B cell (primary cell): ENCODE results near the gene LMX1B. TPM values are rescaled to one million over a fixed set of nuclear protein-coding genes. Genes with fewer than 3 reads are reported as not detected.
A peak's percentile ranks its signal among the peaks of the same experiment; 100 is the strongest.

ENCODE experiments used
- ATAC-seq: fragments of 200-7000 bp; cut with Tn5 transposase; one replicate; pipeline ENCODE4 v1.10.0; 2021; ENCODE audit warnings: low read depth, mild to moderate bottlenecking, moderate number of reproducible peaks, moderate library complexity
- CTCF ChIA-PET: fragments of 350-600 bp; sonication (Branson Sonifier 250); formaldehyde crosslinking; loops from one replicate; lab custom pipeline; 2021; ENCODE audit warnings: antibody characterized with exemption, inconsistent platforms; lab: Charles Lee
- POLR2A ChIA-PET: fragments of 350-600 bp; sonication (Branson Sonifier 250); formaldehyde crosslinking; loops from one replicate; lab custom pipeline; 2021; ENCODE audit warnings: antibody characterized with exemption; lab: Charles Lee
- DNase-seq: peaks from one replicate; pipeline ENCODE4 v3.0.0; 2013
- H2AFZ ChIP-seq: 2 replicates; pipeline ENCODE4 v1.6.1; 2012; ENCODE audit warnings: mild to moderate bottlenecking, low read depth, low read length; ENCODE audit not compliant: insufficient read depth, poor library complexity, severe bottlenecking
- H3K27ac ChIP-seq, 2 donors: 1 replicate in 1 of 2; 2 replicates in 1 of 2; pipeline ENCODE4 v1.5.1; 2012 to 2013; ENCODE audit warnings: low read length in 2 of 2, mild to moderate bottlenecking in 2 of 2, moderate library complexity in 1 of 2
- H3K27me3 ChIP-seq, 4 experiments: fragments of 200-600 bp in 1 of 4; sonication (generic) in 1 of 4; replicated peaks in 1 of 4; 1 replicate in 2 of 4; 2 replicates in 2 of 4; pipeline versions ENCODE4 v1.6.1 to v1.7.0; 2013 to 2016; ENCODE audit warnings: low read length in 3 of 4, mild to moderate bottlenecking in 2 of 4, mixed read lengths in 1 of 4, moderate library complexity in 1 of 4; ENCODE audit not compliant: insufficient read depth in 4 of 4, control insufficient read depth in 3 of 4; ENCODE audit errors: control extremely low read depth in 1 of 4
- H3K36me3 ChIP-seq, 2 experiments: replicated peaks in 1 of 2; 1 replicate in 1 of 2; 2 replicates in 1 of 2; pipeline versions ENCODE4 v1.6.1 to v1.7.1; 2013; ENCODE audit warnings: low read length in 1 of 2; ENCODE audit not compliant: insufficient read depth in 2 of 2, control insufficient read depth in 1 of 2; ENCODE audit errors: control extremely low read depth in 1 of 2, extremely low read depth in 1 of 2
- H3K4me1 ChIP-seq, 2 donors: fragments of 200-600 bp in 1 of 2; sonication (generic) in 1 of 2; 1 replicate in 1 of 2; 2 replicates in 1 of 2; pipeline versions ENCODE4 v1.5.1 to v1.6.1; 2013 to 2017; ENCODE audit warnings: low read length in 2 of 2; ENCODE audit not compliant: control insufficient read depth in 2 of 2, insufficient read depth in 2 of 2
- H3K4me2 ChIP-seq: replicated peaks from 2 replicates; pipeline ENCODE3; 2012; ENCODE audit warnings: mild to moderate bottlenecking, low read depth, low read length; ENCODE audit not compliant: poor library complexity, severe bottlenecking
- H3K4me3 ChIP-seq, 5 experiments: fragments of 200-600 bp in 1 of 5; sonication (generic) in 1 of 5; 1 replicate in 3 of 5; 2 replicates in 2 of 5; pipeline versions ENCODE4 v1.5.1 to v1.7.0; 2011 to 2016; ENCODE audit warnings: low read length in 4 of 5, mild to moderate bottlenecking in 4 of 5, low read depth in 2 of 5, control low read depth in 1 of 5, moderate library complexity in 1 of 5; ENCODE audit not compliant: insufficient read depth in 1 of 5; ENCODE audit errors: control extremely low read depth in 1 of 5, extremely low read depth in 1 of 5
- H3K79me2 ChIP-seq: fragments of 200-600 bp; sonication (generic); one replicate; pipeline ENCODE4 v1.6.0; 2016; ENCODE audit warnings: low read length; ENCODE audit not compliant: control insufficient read depth, insufficient read depth
- H3K9ac ChIP-seq: fragments of 200-600 bp; sonication (generic); 2 replicates; pipeline ENCODE4 v1.6.1; 2017; ENCODE audit warnings: mild to moderate bottlenecking, low read length, moderate library complexity
- H3K9me3 ChIP-seq, 3 donors: one replicate each; pipeline versions ENCODE4 v1.6.1 to v1.7.1; 2013; ENCODE audit warnings: low read length in 2 of 3; ENCODE audit not compliant: control insufficient read depth in 2 of 3, insufficient read depth in 1 of 3; ENCODE audit errors: control extremely low read depth in 1 of 3
- H4K20me1 ChIP-seq: 2 replicates; pipeline ENCODE4 v1.6.0; 2012; ENCODE audit warnings: mild to moderate bottlenecking, low read length; ENCODE audit not compliant: insufficient read depth, control insufficient read depth, poor library complexity, severe bottlenecking
- H3K27ac Mint-ChIP-seq: one replicate; pipeline ENCODE4 v1.8.0; 2021; ENCODE audit warnings: mixed read lengths
- H3K27me3 Mint-ChIP-seq: one replicate; pipeline ENCODE4 v1.8.0; 2021; ENCODE audit warnings: mixed read lengths
- H3K4me1 Mint-ChIP-seq: one replicate; pipeline ENCODE4 v1.8.0; 2021; ENCODE audit warnings: mixed read lengths
- H3K4me3 Mint-ChIP-seq: one replicate; pipeline ENCODE4 v1.8.0; 2021; ENCODE audit warnings: mixed read lengths
- H3K9me3 Mint-ChIP-seq: one replicate; pipeline ENCODE4 v1.8.0; 2022; ENCODE audit warnings: mixed read lengths; ENCODE audit not compliant: insufficient read depth
- EZH2 ChIP-seq: IDR thresholded peaks from 2 replicates; pipeline ENCODE4 v1.6.1; 2012; ENCODE audit warnings: borderline replicate concordance, low read depth, mild to moderate bottlenecking, moderate library complexity, low read length; ENCODE audit not compliant: insufficient read depth, poor library complexity, severe bottlenecking
- WGBS: methylation state at CpG from one replicate; pipeline ENCODE4 v1.1.5; 2013; ENCODE audit warnings: missing lambda C conversion rate; ENCODE audit not compliant: insufficient coverage; 5-methylcytosine and 5-hydroxymethylcytosine counted together
- intact Hi-C: fragments of 100-400 bp; cut with micrococcal nuclease; formaldehyde crosslinking; loops from one replicate; pipeline ENCODE4 v1.10.0; 2022
- polyA plus RNA-seq: library from polyadenylated mRNA; depleted of rRNA; stranded (reverse); fragments of >200 nt; gene quantifications from 2 replicates; pipeline ENCODE4 v1.2.3, GENCODE V29; 2012
- total RNA-seq, 2 donors: library from RNA; stranded (reverse); fragments of 120-200 nt in 1 of 2; gene quantifications; 1 replicate in 1 of 2; 2 replicates in 1 of 2; pipeline versions ENCODE4 v1.2.3 to v1.2.4, GENCODE V29; 2013 to 2022
- TF ChIP-seq, protein P1 (sequence below): fragments of 200-600 bp; IDR thresholded peaks from one replicate; pipeline ENCODE4 v1.8.0; 2022; ENCODE audit warnings: antibody characterized with exemption, mild to moderate bottlenecking

Gene LMX1B
- total and polyA plus RNA-seq, 2 donors (not counting 1 experiment from before 2014, with no cell fraction given) = not detected

DNA sequence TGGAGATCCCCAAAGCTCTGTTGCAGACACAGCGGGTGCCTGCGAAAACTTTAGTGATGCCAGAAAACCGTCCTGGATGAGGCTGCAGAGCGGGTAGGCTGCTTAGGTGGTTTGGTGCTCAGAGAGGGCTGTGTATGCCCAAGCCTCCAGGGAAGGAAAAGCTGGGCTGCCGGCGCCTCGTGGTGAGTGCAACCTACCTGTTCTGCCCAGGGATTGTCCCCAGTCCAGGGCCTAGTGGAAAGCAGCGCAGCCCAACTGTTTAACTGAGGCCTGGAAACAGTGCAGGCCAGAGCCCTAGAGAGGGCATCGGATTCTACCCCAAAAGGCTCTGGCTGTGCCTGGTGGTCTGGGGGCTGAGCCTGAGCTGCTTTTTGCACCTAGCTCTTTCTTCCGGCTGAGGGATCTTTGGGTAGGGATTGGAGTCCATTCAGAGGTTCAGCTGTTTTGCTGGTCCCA lies 2.8 kb downstream of the LMX1B start:
- no peak for DNase-seq

More for the DNA sequence above, 2.8 kb downstream of the LMX1B start:
- H3K4me1 ChIP-seq = peaks cover 32 to 45% of the 10 kb centered on the region in 2 donors
- intact Hi-C loops = no loop called here
- Mint-ChIP-seq H3K4me1 (peaks cover 28% of the 10 kb centered on the region), H3K27ac (no peak overlapping the region), H3K9me3 (no peaks in the 10 kb centered on the region), H3K27me3 (peaks cover 60% of the 10 kb centered on the region), H3K4me3 (peak overlapping the region; percentile 12)
- 66% methylated on average over 10 of the region's 10 CpGs for WGBS
- TF ChIP-seq, protein P1, sequence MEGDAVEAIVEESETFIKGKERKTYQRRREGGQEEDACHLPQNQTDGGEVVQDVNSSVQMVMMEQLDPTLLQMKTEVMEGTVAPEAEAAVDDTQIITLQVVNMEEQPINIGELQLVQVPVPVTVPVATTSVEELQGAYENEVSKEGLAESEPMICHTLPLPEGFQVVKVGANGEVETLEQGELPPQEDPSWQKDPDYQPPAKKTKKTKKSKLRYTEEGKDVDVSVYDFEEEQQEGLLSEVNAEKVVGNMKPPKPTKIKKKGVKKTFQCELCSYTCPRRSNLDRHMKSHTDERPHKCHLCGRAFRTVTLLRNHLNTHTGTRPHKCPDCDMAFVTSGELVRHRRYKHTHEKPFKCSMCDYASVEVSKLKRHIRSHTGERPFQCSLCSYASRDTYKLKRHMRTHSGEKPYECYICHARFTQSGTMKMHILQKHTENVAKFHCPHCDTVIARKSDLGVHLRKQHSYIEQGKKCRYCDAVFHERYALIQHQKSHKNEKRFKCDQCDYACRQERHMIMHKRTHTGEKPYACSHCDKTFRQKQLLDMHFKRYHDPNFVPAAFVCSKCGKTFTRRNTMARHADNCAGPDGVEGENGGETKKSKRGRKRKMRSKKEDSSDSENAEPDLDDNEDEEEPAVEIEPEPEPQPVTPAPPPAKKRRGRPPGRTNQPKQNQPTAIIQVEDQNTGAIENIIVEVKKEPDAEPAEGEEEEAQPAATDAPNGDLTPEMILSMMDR = no peak
- TF ChIP-seq EZH2 = no peak
- H3K4me2 ChIP-seq = no peak overlapping the region
- H3K36me3 ChIP-seq = no peaks in the 10 kb centered on the region
- ChIA-PET POLR2A (no interaction called here), CTCF (interaction anchor here (1.1 kb wide), 1 partner anchor 74 kb away, joined by 3 read pairs; no protein-coding TSS in a partner anchor)
- peaks cover 0 to 82% (median 49%) of the 10 kb centered on the region in 4 experiments for H3K27me3 ChIP-seq
- H2AFZ ChIP-seq = no peak overlapping the region
- no peak overlapping the region for H3K27ac ChIP-seq
- no peaks in the 10 kb centered on the region for H4K20me1 ChIP-seq
- peaks cover 0 to 19% (median 0%) of the 10 kb centered on the region in 3 donors for H3K9me3 ChIP-seq
- H3K79me2 ChIP-seq = no peaks in the 10 kb centered on the region
- no peak for ATAC-seq
- no peak overlapping the region for H3K4me3 ChIP-seq
- no peak overlapping the region for H3K9ac ChIP-seq
